ENCODE data around the gene RPS6KA4.

RPS6KA4 gene

DNA sequence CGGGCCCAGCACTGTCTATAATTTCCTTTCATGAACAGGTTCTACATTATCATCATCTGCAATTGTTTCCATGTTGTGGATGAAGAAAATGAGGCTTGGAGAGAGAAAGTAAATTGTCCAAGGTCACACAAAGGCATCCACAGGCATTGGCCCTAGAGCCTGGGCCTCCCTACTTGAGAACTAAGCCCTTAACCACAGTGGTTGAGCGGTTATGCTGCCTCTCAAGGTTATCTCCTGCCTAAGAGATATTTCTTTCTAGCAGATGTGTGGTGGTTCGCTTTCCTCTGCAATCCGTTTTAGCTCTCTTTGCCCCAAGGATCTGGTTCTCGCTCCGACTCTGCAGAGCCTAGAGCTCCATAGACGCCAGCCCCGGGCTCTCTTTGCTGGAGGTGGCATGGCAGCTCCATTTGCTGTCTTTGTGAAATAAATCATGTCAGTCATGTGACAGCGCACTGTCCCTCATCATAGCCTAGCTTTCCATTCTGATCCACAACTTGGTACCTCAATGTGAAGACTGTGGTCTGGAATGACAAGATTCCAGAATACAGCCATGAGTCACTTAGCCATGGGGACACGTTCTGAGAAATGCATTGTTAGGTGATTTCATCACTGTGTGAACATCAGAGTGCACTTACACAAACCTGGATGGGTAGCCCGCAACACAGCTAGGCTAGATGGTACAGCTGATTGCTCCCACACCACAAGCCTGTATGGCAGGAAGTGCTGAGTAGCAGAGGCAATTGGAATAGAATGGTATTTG is 27.2 kb downstream of the RPS6KA4 start:
- WGBS, 2 experiments: 89 to 90% methylated on average over 11 of the region's 11 CpGs
- Histone ChIP-seq H3K9me3 (ENCODE audit: control insufficient read depth, low read length) (no peaks in the 10 kb centered on the region), H3K27ac (ENCODE audit: insufficient read depth, low read depth, low read length, poor library complexity, severe bottlenecking) (no peak overlapping the region), H3K27me3 (ENCODE audit: control insufficient read depth, insufficient read depth, low read length, poor library complexity, severe bottlenecking) (no peaks in the 10 kb centered on the region), H3K4me1 (ENCODE audit: control insufficient read depth, insufficient read depth, low read length) (peaks cover 3% of the 10 kb centered on the region), H3K36me3 (ENCODE audit: control insufficient read depth, insufficient read depth, low read length) (no peaks in the 10 kb centered on the region), H3K4me3 (ENCODE audit: insufficient read depth, low read depth, low read length) (no peak overlapping the region)

DNA sequence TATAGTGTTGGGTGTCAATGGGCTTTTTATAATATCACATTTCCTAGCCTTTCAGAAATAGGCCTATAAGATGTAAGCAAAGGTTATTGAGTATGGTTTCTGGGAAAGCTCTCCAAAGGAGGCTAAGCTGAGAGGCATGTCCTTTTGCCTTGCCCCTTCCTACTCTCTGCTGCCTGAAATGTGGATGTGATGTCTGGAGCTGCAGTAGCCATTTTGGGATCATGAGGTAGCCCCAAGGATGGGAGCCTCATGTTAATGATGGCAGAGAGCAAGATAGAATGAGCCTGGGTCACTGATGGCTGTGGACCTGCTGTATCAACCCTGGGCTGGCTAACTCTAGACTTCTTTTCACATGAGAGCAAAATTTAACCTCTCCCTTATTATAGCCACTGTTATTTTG is 29.0 kb downstream of the RPS6KA4 start:
- Histone ChIP-seq H3K9me3 (ENCODE audit: control insufficient read depth, low read length) (no peaks in the 10 kb centered on the region), H3K27me3 (ENCODE audit: control insufficient read depth, insufficient read depth, low read length, poor library complexity, severe bottlenecking) (no peaks in the 10 kb centered on the region), H3K4me3 (ENCODE audit: insufficient read depth, low read depth, low read length) (no peak overlapping the region), H3K27ac (ENCODE audit: insufficient read depth, low read depth, low read length, poor library complexity, severe bottlenecking) (no peak overlapping the region), H3K4me1 (ENCODE audit: control insufficient read depth, insufficient read depth, low read length) (no peaks in the 10 kb centered on the region), H3K36me3 (ENCODE audit: control insufficient read depth, insufficient read depth, low read length) (no peaks in the 10 kb centered on the region)

DNA sequence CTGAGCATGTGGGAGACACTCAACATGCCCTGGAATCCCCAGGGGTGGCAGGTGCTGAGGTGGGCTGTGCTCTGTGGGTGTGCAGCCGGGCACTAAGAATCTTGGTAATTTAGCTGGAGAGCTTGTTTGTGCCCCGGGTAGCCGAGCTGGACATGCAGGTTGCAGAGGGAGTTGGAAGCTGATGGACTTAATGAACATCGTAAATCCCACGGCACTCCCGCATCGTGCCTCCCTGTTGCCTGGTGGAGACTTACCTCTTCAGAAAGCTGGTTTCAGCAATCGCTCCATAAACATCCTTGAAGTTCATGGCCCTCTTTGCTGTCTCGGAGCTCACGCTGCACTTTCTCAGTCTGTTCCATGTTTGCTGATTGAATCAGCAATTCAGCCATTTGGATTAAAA is 29.9 kb downstream of the RPS6KA4 start:
- Histone ChIP-seq H3K4me3 (ENCODE audit: insufficient read depth, low read depth, low read length) (no peak overlapping the region), H3K4me1 (ENCODE audit: control insufficient read depth, insufficient read depth, low read length) (no peaks in the 10 kb centered on the region), H3K27me3 (ENCODE audit: control insufficient read depth, insufficient read depth, low read length, poor library complexity, severe bottlenecking) (no peaks in the 10 kb centered on the region), H3K36me3 (ENCODE audit: control insufficient read depth, insufficient read depth, low read length) (no peaks in the 10 kb centered on the region), H3K9me3 (ENCODE audit: control insufficient read depth, low read length) (no peaks in the 10 kb centered on the region), H3K27ac (ENCODE audit: insufficient read depth, low read depth, low read length, poor library complexity, severe bottlenecking) (no peak overlapping the region)
- WGBS, 2 experiments: 93 to 94% methylated on average over 10 of the region's 10 CpGs

DNA sequence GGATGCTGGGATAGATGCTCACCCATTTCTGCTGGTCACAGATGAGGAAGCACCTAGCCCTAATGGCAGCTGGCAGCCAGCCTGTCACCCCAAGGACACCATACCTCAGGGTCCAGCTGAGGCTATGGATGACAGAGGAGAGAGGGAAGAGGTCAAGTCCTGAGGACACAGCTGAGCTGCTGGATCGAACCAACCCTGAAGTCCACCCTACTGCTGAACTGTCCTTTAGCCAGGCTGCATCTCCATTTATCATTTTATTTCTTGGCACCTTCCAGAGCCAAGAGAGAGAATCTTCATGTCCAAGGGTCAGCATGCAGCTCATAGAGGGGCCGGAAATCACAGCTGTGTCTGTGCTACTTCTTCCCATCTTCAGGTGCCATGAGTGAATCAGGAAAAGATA is 30.9 kb downstream of the RPS6KA4 start:
- H3K4me1 ChIP-seq (ENCODE audit: control insufficient read depth, insufficient read depth, low read length): no peaks in the 10 kb centered on the region
- H3K36me3 ChIP-seq (ENCODE audit: control insufficient read depth, insufficient read depth, low read length): no peaks in the 10 kb centered on the region
- WGBS, 2 experiments: 95% methylated on average over 2 of the region's 2 CpGs
- H3K27ac ChIP-seq (ENCODE audit: insufficient read depth, low read depth, low read length, poor library complexity, severe bottlenecking): no peak overlapping the region
- H3K4me3 ChIP-seq (ENCODE audit: insufficient read depth, low read depth, low read length): no peak overlapping the region
- H3K9me3 ChIP-seq (ENCODE audit: control insufficient read depth, low read length): no peaks in the 10 kb centered on the region
- no peaks in the 10 kb centered on the region for H3K27me3 ChIP-seq (ENCODE audit: control insufficient read depth, insufficient read depth, low read length, poor library complexity, severe bottlenecking)

DNA sequence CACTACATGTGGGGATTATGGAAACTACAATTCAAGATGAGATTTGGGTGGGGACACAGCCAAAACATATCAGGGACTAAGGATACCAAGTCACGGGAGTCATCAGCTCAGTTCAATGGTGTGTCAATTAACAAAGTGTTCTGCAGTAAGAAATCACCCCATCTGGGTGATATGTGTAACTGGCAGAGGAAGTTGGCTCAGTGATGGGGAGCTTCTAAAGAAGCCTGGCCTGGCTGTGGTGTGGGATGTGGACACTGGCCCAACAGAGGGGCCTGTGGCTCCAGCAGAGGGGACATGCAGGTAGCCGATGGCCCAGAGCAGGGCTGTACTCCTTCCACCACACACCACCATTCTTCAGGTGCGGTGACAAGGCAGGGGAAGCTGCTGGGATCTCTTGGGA is 31.6 kb downstream of the RPS6KA4 start:
- WGBS, 2 experiments: 94 to 95% methylated on average over 3 of the region's 3 CpGs
- Histone ChIP-seq H3K27me3 (ENCODE audit: control insufficient read depth, insufficient read depth, low read length, poor library complexity, severe bottlenecking) (no peaks in the 10 kb centered on the region), H3K4me3 (ENCODE audit: insufficient read depth, low read depth, low read length) (no peak overlapping the region), H3K4me1 (ENCODE audit: control insufficient read depth, insufficient read depth, low read length) (peaks cover 4% of the 10 kb centered on the region), H3K9me3 (ENCODE audit: control insufficient read depth, low read length) (no peaks in the 10 kb centered on the region), H3K27ac (ENCODE audit: insufficient read depth, low read depth, low read length, poor library complexity, severe bottlenecking) (no peak overlapping the region), H3K36me3 (ENCODE audit: control insufficient read depth, insufficient read depth, low read length) (no peaks in the 10 kb centered on the region)

DNA sequence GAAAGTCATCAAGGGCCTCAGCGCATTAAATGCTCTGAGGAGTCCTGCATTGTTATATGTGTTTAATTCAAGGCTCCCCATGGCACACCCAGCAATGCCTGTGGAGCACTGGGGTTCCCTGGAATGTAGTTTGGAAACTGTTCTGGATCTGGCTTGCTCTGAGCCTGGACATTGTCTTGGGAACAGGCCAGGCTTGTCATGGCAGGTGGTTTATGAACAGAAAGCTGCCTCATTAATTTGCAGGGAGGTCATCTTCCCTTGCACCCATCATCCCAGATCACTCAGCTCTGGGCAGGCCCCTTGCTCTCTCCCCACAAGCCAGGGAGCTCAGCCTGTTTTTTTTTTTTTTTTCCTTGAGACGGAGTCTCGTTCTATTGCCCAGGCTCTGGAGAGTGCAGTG is 32.9 kb downstream of the RPS6KA4 start:
- Histone ChIP-seq H3K4me1 (ENCODE audit: control insufficient read depth, insufficient read depth, low read length) (peaks cover 15% of the 10 kb centered on the region), H3K36me3 (ENCODE audit: control insufficient read depth, insufficient read depth, low read length) (no peaks in the 10 kb centered on the region), H3K4me3 (ENCODE audit: insufficient read depth, low read depth, low read length) (no peak overlapping the region), H3K27me3 (ENCODE audit: control insufficient read depth, insufficient read depth, low read length, poor library complexity, severe bottlenecking) (no peaks in the 10 kb centered on the region), H3K9me3 (ENCODE audit: control insufficient read depth, low read length) (no peaks in the 10 kb centered on the region), H3K27ac (ENCODE audit: insufficient read depth, low read depth, low read length, poor library complexity, severe bottlenecking) (no peak overlapping the region)
- WGBS, 2 experiments: 88 to 97% methylated on average over 3 of the region's 3 CpGs

DNA sequence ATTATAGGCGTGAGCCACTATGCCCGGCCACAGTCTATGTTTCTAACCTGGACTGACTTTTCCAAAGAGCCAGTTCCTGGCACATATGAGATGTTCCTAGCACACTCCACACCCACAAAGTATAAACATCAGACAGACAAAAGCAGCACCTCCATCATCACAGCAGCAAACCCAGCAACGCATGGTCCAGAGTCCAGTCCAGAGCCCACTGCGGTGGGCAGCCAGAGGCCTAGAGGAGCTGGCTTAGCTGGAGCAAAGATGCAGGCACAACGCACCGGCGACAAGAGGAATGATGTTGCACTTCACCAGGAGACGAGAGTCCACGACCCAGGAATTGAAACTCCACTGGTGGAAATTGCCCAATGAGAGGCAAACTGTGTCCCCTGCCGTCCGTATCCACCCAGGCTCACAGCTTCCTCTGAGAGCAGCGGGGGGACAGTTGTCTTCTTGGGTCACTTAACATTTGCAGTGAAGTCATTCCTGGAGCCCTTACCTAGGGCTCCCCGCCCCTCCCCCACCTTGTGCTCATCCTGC is 36.6 kb downstream of the RPS6KA4 start:
- Histone ChIP-seq H3K4me1 (ENCODE audit: control insufficient read depth, insufficient read depth, low read length) (peaks cover 15% of the 10 kb centered on the region), H3K27me3 (ENCODE audit: control insufficient read depth, insufficient read depth, low read length, poor library complexity, severe bottlenecking) (no peaks in the 10 kb centered on the region), H3K4me3 (ENCODE audit: insufficient read depth, low read depth, low read length) (no peak overlapping the region), H3K9me3 (ENCODE audit: control insufficient read depth, low read length) (no peaks in the 10 kb centered on the region), H3K36me3 (ENCODE audit: control insufficient read depth, insufficient read depth, low read length) (no peaks in the 10 kb centered on the region), H3K27ac (ENCODE audit: insufficient read depth, low read depth, low read length, poor library complexity, severe bottlenecking) (peak overlapping the region; percentile 64)
- WGBS, 2 experiments: 63% methylated on average over 13 of the region's 13 CpGs

DNA sequence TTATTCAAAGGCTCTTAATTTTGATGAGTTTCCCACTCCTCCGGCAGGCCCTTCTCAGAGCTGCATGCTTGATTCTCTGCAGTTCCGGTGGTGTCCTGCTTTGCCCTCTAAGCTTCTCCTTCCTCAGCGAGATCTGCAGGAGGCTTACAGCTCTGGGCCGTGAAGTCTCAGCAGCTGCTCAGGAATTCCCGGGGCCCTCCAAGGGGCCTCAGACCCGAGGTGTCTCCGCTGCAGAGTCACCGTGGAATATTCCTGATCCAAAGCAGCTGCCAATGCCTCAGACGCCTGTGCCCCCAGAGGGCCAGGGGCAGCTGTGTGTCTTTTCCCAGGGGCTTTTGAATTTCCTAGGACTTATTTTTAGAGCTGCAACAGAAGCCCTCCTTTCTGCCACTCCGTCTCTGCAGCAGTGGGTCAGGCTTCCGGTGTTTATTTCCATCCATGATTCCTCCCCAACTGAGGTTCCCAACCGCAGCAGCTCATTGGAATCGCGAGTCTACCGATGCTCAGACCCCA is 37.2 kb downstream of the RPS6KA4 start:
- H3K27me3 ChIP-seq (ENCODE audit: control insufficient read depth, insufficient read depth, low read length, poor library complexity, severe bottlenecking): no peaks in the 10 kb centered on the region
- peak overlapping the region; percentile 64 for H3K27ac ChIP-seq (ENCODE audit: insufficient read depth, low read depth, low read length, poor library complexity, severe bottlenecking)
- H3K4me1 ChIP-seq (ENCODE audit: control insufficient read depth, insufficient read depth, low read length): peaks cover 15% of the 10 kb centered on the region
- no peaks in the 10 kb centered on the region for H3K36me3 ChIP-seq (ENCODE audit: control insufficient read depth, insufficient read depth, low read length)
- WGBS, 2 experiments: 18 to 19% methylated on average over 15 of the region's 15 CpGs
- no peak overlapping the region for H3K4me3 ChIP-seq (ENCODE audit: insufficient read depth, low read depth, low read length)
- H3K9me3 ChIP-seq (ENCODE audit: control insufficient read depth, low read length): no peaks in the 10 kb centered on the region

DNA sequence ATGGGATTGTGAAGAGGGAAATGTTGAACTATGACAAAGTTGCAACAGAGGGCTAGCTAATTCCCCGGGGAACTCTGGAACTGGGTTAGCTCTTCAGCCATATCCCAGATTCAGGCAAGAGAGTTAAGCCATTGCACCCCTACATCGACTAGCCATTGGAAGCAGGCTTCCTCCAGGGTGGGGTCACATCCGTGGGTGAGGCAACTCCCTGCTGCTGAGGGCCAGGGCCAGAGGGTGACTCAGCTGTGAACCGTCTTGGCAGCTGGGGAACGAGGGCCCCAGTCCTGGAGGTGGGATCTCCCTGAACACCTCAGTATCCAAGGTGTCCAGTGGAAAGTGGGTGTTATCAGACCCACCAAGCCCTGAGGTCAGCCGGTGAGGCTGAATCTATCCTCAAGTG is 41.1 kb downstream of the RPS6KA4 start:
- H3K4me1 ChIP-seq (ENCODE audit: control insufficient read depth, insufficient read depth, low read length): peaks cover 15% of the 10 kb centered on the region
- WGBS, 2 experiments: 89 to 90% methylated on average over 6 of the region's 6 CpGs

DNA sequence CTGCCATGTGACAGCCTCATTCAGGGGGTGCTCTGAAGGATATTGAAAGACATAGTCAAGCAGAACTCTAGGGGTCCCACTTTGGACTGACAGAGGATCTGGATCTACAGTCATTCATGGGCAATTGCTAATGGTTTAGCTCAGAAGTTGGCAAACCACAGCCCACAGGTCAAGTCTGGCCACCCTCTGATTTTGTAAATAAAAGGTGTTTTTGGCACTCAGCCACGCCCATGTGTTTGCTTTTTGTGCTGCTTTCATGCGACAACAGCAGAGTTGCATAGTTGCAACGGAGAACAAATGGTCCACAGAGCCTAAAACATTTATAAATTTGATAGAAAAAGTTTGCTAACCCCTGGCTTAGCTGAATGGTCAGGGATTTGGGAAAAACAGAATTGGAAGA is 41.7 kb downstream of the RPS6KA4 start:
- Histone ChIP-seq H3K27me3 (ENCODE audit: control insufficient read depth, insufficient read depth, low read length, poor library complexity, severe bottlenecking) (no peaks in the 10 kb centered on the region), H3K27ac (ENCODE audit: insufficient read depth, low read depth, low read length, poor library complexity, severe bottlenecking) (no peak overlapping the region), H3K36me3 (ENCODE audit: control insufficient read depth, insufficient read depth, low read length) (no peaks in the 10 kb centered on the region), H3K9me3 (ENCODE audit: control insufficient read depth, low read length) (no peaks in the 10 kb centered on the region), H3K4me1 (ENCODE audit: control insufficient read depth, insufficient read depth, low read length) (peaks cover 16% of the 10 kb centered on the region), H3K4me3 (ENCODE audit: insufficient read depth, low read depth, low read length) (no peak overlapping the region)
- WGBS, 2 experiments: 84 to 89% methylated on average over 3 of the region's 3 CpGs

More for the DNA sequence above, 41.1 kb downstream of the RPS6KA4 start:
- no peaks in the 10 kb centered on the region for H3K9me3 ChIP-seq (ENCODE audit: control insufficient read depth, low read length)
- no peak overlapping the region for H3K27ac ChIP-seq (ENCODE audit: insufficient read depth, low read depth, low read length, poor library complexity, severe bottlenecking)
- no peak overlapping the region for H3K4me3 ChIP-seq (ENCODE audit: insufficient read depth, low read depth, low read length)
- no peaks in the 10 kb centered on the region for H3K36me3 ChIP-seq (ENCODE audit: control insufficient read depth, insufficient read depth, low read length)
- H3K27me3 ChIP-seq (ENCODE audit: control insufficient read depth, insufficient read depth, low read length, poor library complexity, severe bottlenecking): no peaks in the 10 kb centered on the region
